HL-60 (cell line): ENCODE measurements around the gene FAHD2A.
"Not testable (repeated sequence)": the region's sequence is repeated elsewhere in the genome, so short reads cannot be mapped to it uniquely, and the experiment has no call there.

Experiments used
- CTCF ChIP-seq: IDR thresholded peaks from one replicate; pipeline ENCODE4 v1.5.1; 2011; ENCODE audit warnings: low read length, control low read depth, inconsistent platforms; ENCODE audit not compliant: insufficient read depth
- GABPA ChIP-seq: IDR thresholded peaks from 2 replicates; pipeline ENCODE4 v1.6.1; 2012; ENCODE audit warnings: low read depth
- POLR2AphosphoS5 ChIP-seq: IDR thresholded peaks from 2 replicates; pipeline ENCODE4 v1.6.1; 2012; ENCODE audit warnings: low read depth
- SPI1 ChIP-seq: IDR thresholded peaks from 2 replicates; pipeline ENCODE4 v1.6.1; 2012; ENCODE audit warnings: low read depth, mild to moderate bottlenecking, borderline replicate concordance
- TF ChIP-seq, protein P1 (sequence below): IDR thresholded peaks from 2 replicates; pipeline ENCODE4 v1.6.1; 2012; ENCODE audit warnings: low read depth; ENCODE audit not compliant: insufficient replicate concordance

DNA sequence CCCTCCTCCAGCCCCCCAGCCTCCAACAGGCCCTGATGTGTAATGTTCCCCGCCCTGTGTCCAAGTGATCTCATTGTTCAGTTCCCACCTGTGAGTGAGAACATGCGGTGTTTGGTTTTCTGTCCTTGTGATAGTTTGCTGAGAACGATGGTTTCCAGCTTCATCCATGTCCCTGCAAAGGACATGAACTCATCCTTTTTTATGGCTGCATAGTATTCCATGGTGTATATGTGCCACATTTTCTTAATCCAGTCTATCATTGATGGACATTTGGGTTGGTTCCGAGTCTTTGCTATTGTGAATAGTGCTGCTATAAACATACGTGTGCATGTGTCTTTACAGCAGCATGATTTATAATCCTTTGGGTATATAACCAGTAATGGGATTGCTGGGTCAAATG lies 47.0 kb upstream of the FAHD2A start:
- TF ChIP-seq POLR2AphosphoS5, GABPA, CTCF, SPI1: not testable (repeated sequence)
- TF ChIP-seq, protein P1, sequence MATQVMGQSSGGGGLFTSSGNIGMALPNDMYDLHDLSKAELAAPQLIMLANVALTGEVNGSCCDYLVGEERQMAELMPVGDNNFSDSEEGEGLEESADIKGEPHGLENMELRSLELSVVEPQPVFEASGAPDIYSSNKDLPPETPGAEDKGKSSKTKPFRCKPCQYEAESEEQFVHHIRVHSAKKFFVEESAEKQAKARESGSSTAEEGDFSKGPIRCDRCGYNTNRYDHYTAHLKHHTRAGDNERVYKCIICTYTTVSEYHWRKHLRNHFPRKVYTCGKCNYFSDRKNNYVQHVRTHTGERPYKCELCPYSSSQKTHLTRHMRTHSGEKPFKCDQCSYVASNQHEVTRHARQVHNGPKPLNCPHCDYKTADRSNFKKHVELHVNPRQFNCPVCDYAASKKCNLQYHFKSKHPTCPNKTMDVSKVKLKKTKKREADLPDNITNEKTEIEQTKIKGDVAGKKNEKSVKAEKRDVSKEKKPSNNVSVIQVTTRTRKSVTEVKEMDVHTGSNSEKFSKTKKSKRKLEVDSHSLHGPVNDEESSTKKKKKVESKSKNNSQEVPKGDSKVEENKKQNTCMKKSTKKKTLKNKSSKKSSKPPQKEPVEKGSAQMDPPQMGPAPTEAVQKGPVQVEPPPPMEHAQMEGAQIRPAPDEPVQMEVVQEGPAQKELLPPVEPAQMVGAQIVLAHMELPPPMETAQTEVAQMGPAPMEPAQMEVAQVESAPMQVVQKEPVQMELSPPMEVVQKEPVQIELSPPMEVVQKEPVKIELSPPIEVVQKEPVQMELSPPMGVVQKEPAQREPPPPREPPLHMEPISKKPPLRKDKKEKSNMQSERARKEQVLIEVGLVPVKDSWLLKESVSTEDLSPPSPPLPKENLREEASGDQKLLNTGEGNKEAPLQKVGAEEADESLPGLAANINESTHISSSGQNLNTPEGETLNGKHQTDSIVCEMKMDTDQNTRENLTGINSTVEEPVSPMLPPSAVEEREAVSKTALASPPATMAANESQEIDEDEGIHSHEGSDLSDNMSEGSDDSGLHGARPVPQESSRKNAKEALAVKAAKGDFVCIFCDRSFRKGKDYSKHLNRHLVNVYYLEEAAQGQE, result not testable (repeated sequence)
